CD4-positive, alpha-beta T cell (primary cell): Measurements from ENCODE around the gene SCGB3A1. TPM values are rescaled to one million over a fixed set of nuclear protein-coding genes. Genes with fewer than 3 reads are reported as not detected.

Source experiments
- ATAC-seq: fragments of 200-7000 bp; cut with Tn5 transposase; one replicate; pipeline ENCODE4 v1.10.0; 2022; ENCODE audit warnings: mild to moderate bottlenecking; ENCODE audit not compliant: poor library complexity
- CTCF ChIA-PET: fragments of 350-600 bp; sonication (Branson Sonifier 250); formaldehyde crosslinking; loops from one replicate; lab custom pipeline; 2021; ENCODE audit warnings: antibody characterized with exemption, inconsistent platforms; lab: Charles Lee
- POLR2A ChIA-PET: fragments of 350-600 bp; sonication (Branson Sonifier 250); formaldehyde crosslinking; loops from one replicate; lab custom pipeline; 2021; ENCODE audit warnings: antibody characterized with exemption, inconsistent platforms; lab: Charles Lee
- DNase-seq, 14 experiments: peaks; one replicate each; pipeline ENCODE4 v3.0.0-alpha.2; 2013 to 2020; ENCODE audit warnings: mixed read lengths in 2 of 14
- H3K27ac ChIP-seq, 2 donors: one replicate each; pipeline versions ENCODE4 v1.5.1 to v1.7.0; 2013; ENCODE audit warnings: low read length in 2 of 2, low read depth in 1 of 2, mild to moderate bottlenecking in 1 of 2
- H3K27me3 ChIP-seq, 2 experiments: 1 replicate in 1 of 2; 2 replicates in 1 of 2; pipeline versions ENCODE4 v1.6.1 to v1.7.0; 2013; ENCODE audit warnings: low read length in 2 of 2, control low read depth in 1 of 2, mild to moderate bottlenecking in 1 of 2, moderate library complexity in 1 of 2; ENCODE audit not compliant: insufficient read depth in 2 of 2, control insufficient read depth in 1 of 2
- H3K36me3 ChIP-seq: one replicate; pipeline ENCODE4 v1.6.1; 2013; ENCODE audit warnings: low read length, control low read depth; ENCODE audit not compliant: insufficient read depth
- H3K4me1 ChIP-seq: one replicate; pipeline ENCODE4 v1.6.1; 2013; ENCODE audit warnings: low read length, control low read depth; ENCODE audit not compliant: insufficient read depth
- H3K4me3 ChIP-seq: one replicate; pipeline ENCODE4 v1.5.1; 2013; ENCODE audit warnings: mild to moderate bottlenecking, low read length, moderate library complexity
- H3K9me3 ChIP-seq, 2 experiments: 1 replicate in 1 of 2; 2 replicates in 1 of 2; pipeline versions ENCODE4 v1.6.1 to v1.7.0; 2013; ENCODE audit warnings: low read length in 2 of 2, mild to moderate bottlenecking in 2 of 2, control low read depth in 1 of 2, moderate library complexity in 1 of 2; ENCODE audit not compliant: control insufficient read depth in 1 of 2, insufficient read depth in 1 of 2
- H3K27ac Mint-ChIP-seq: one replicate; pipeline ENCODE4 v1.8.0; 2020; ENCODE audit warnings: mixed read lengths
- H3K27me3 Mint-ChIP-seq: one replicate; pipeline ENCODE4 v1.8.0; 2021; ENCODE audit warnings: mixed read lengths
- H3K36me3 Mint-ChIP-seq: one replicate; pipeline ENCODE4 v1.8.0; 2021; ENCODE audit warnings: low read depth, mixed read lengths
- H3K4me1 Mint-ChIP-seq: one replicate; pipeline ENCODE4 v1.8.0; 2021; ENCODE audit warnings: low read depth, mixed read lengths
- H3K4me3 Mint-ChIP-seq: one replicate; pipeline ENCODE4 v1.8.0; 2020; ENCODE audit warnings: mild to moderate bottlenecking, mixed read lengths
- H3K9me3 Mint-ChIP-seq: one replicate; pipeline ENCODE4 v1.8.0; 2020; ENCODE audit warnings: mixed read lengths
- intact Hi-C, 2 experiments: fragments of 100-400 bp; cut with DNase I in 1 of 2; cut with micrococcal nuclease in 1 of 2; formaldehyde crosslinking; loops; one replicate each; pipeline versions ENCODE4 v1.15.1 to v1.9.0; 2023 to 2025; cut with DNase I, micrococcal nuclease
- total RNA-seq, 174 experiments: library from RNA in 2 of 174; stranded (reverse) in 2 of 174; gene quantifications; one replicate each; pipeline ENCODE4 v1.2.3 and lab custom pipeline; 2021 to 2026
- TF ChIP-seq, protein P1 (sequence below): fragments of 200-600 bp; IDR thresholded peaks from one replicate; pipeline ENCODE4 v1.8.0; 2022; ENCODE audit warnings: antibody characterized with exemption, mild to moderate bottlenecking

The SCGB3A1 gene
- total RNA-seq, 2 experiments from 2014 or later: not detected

DNA sequence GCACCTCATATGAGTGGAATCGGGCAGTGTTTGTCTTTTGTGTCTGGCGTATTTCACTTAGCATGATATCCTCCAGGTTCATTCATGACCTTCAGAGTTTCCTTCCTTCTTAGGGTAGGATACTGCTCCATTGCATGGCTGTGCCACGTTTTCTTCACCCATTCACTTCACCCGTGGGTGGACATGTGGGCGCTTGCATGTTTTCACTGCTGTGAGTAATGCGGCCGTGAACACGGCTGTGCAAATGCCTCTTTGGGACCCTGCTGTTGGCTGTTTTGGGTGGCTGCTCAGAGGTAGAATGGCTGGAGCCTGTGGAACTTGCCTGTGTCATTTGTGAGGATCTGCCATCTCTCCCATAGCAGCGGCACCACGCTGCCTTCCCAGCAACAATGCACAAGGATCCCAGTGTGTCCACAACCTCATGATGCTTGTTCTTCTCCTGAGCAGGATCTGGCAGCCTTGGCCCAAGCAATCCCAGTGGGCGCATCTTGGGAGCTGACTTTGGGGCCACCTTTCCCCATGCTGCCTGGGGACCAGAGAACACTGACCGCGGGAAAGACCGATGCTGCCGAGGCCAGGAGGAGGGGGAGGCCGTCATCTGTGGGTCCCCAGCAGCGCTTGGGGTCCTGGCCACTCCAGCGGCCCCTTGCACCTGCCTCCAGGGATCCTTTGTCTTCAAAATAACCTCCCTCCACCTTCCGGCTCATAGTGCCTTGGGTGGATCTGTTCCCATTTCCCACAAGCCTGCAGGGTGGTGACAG lies 2.3 kb upstream of the SCGB3A1 start:
- H3K27ac Mint-ChIP-seq: no peak overlapping the region
- H3K4me1 Mint-ChIP-seq: peaks cover 10% of the 10 kb centered on the region
- H3K27me3 Mint-ChIP-seq: peaks cover 29% of the 10 kb centered on the region
- Histone ChIP-seq H3K4me3 (no peak overlapping the region), H3K9me3 (no peaks in the 10 kb centered on the region), H3K27me3 (peaks cover 17 to 30% of the 10 kb centered on the region in 2 experiments), H3K4me1 (peaks cover 11% of the 10 kb centered on the region), H3K27ac (no peak overlapping the region), H3K36me3 (no peaks in the 10 kb centered on the region)
- no peak overlapping the region for H3K4me3 Mint-ChIP-seq
- ATAC-seq (no peak), DNase-seq (no peak)
- ChIA-PET CTCF (no interaction called here), POLR2A (no interaction called here)
- H3K9me3 Mint-ChIP-seq: no peaks in the 10 kb centered on the region
- H3K36me3 Mint-ChIP-seq: no peaks in the 10 kb centered on the region
- intact Hi-C loops: no loop called here
- TF ChIP-seq, protein P1, sequence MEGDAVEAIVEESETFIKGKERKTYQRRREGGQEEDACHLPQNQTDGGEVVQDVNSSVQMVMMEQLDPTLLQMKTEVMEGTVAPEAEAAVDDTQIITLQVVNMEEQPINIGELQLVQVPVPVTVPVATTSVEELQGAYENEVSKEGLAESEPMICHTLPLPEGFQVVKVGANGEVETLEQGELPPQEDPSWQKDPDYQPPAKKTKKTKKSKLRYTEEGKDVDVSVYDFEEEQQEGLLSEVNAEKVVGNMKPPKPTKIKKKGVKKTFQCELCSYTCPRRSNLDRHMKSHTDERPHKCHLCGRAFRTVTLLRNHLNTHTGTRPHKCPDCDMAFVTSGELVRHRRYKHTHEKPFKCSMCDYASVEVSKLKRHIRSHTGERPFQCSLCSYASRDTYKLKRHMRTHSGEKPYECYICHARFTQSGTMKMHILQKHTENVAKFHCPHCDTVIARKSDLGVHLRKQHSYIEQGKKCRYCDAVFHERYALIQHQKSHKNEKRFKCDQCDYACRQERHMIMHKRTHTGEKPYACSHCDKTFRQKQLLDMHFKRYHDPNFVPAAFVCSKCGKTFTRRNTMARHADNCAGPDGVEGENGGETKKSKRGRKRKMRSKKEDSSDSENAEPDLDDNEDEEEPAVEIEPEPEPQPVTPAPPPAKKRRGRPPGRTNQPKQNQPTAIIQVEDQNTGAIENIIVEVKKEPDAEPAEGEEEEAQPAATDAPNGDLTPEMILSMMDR: no peak

DNA sequence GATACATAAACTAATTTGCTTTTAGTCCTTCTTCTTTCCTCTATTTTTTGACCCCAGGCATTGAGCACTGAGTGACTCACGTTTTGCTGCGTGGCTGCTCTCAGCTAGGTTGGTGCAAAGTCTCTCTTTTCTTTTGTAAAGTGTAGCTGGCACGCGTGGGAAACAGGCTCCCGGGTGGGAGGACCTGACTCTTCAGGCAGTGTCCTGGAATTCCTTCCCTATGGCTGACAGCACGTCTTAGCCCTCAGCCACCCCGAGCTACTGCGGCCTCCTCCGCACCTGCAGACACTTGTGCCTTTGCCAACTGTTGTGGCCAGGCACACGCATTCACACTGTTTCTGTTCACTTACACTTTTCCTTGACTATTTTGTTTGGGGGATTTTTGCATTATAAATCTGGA lies 877 bp upstream of the SCGB3A1 start:
- TF ChIP-seq, protein P1: no peak
- no peaks in the 10 kb centered on the region for H3K9me3 ChIP-seq
- peaks cover 11% of the 10 kb centered on the region for H3K4me1 ChIP-seq
- CTCF ChIA-PET: no interaction called here
- peaks cover 10% of the 10 kb centered on the region for H3K4me1 Mint-ChIP-seq
- POLR2A ChIA-PET: no interaction called here
- DNase-seq (no peak), ATAC-seq (no peak)
- no peaks in the 10 kb centered on the region for H3K36me3 Mint-ChIP-seq
- intact Hi-C loops: no loop called here
- no peaks in the 10 kb centered on the region for H3K9me3 Mint-ChIP-seq
- peaks cover 39% of the 10 kb centered on the region for H3K27me3 Mint-ChIP-seq
- no peak overlapping the region for H3K27ac ChIP-seq
- H3K27ac Mint-ChIP-seq: no peak overlapping the region
- peaks cover 20 to 33% of the 10 kb centered on the region in 2 experiments for H3K27me3 ChIP-seq
- H3K4me3 ChIP-seq: no peak overlapping the region
- no peaks in the 10 kb centered on the region for H3K36me3 ChIP-seq
- no peak overlapping the region for H3K4me3 Mint-ChIP-seq

- DNase-seq (no peak), ATAC-seq (no peak)
- Mint-ChIP-seq H3K9me3 (no peaks in the 10 kb centered on the region), H3K27ac (no peak overlapping the region), H3K4me3 (no peak overlapping the region), H3K4me1 (peaks cover 10% of the 10 kb centered on the region), H3K27me3 (peaks cover 47% of the 10 kb centered on the region), H3K36me3 (no peaks in the 10 kb centered on the region)
- H3K9me3 ChIP-seq: no peaks in the 10 kb centered on the region
- no peak overlapping the region for H3K27ac ChIP-seq
- TF ChIP-seq, protein P1: no peak
- H3K27me3 ChIP-seq: peaks cover 20 to 33% of the 10 kb centered on the region in 2 experiments
- peaks cover 11% of the 10 kb centered on the region for H3K4me1 ChIP-seq
- H3K4me3 ChIP-seq: no peak overlapping the region
- POLR2A ChIA-PET: no interaction called here
- CTCF ChIA-PET: no interaction called here
- H3K36me3 ChIP-seq: no peaks in the 10 kb centered on the region
- intact Hi-C loops: no loop called here
These were observed 572 bp downstream of the SCGB3A1 start for GRCh38 chr5:180590543-180591310.
